SK-N-MC (cell line): ENCODE data around the gene AS3MT.
"Not testable (repeated sequence)": the region's sequence is repeated elsewhere in the genome, so short reads cannot be mapped to it uniquely, and the experiment has no call there.

Experiments used
- DNase-seq: peaks from one replicate; pipeline ENCODE4 v3.0.0-alpha.2; 2011; ENCODE audit warnings: low read depth, low spot score
- H3K27ac ChIP-seq: fragments of 200-600 bp; sonication (generic); 2 replicates; pipeline ENCODE4 v1.5.1; 2016; ENCODE audit warnings: mixed run types
- H3K36me3 ChIP-seq: fragments of 200-600 bp; sonication (generic); 2 replicates; pipeline ENCODE4 v1.6.1; 2017; ENCODE audit warnings: antibody characterized with exemption, low read length, mixed read lengths; ENCODE audit not compliant: insufficient read depth
- H3K4me3 ChIP-seq: fragments of 200-600 bp; sonication (generic); 2 replicates; pipeline ENCODE4 v1.5.1; 2016
- H3K9ac ChIP-seq: fragments of 200-600 bp; sonication (generic); 2 replicates; pipeline ENCODE4 v1.8.0; 2017; ENCODE audit warnings: mixed run types, mixed read lengths; ENCODE audit not compliant: insufficient read length
- H3K9me3 ChIP-seq: fragments of 200-600 bp; sonication (generic); 2 replicates; pipeline ENCODE4 v1.6.1; 2017; ENCODE audit warnings: low read depth, mild to moderate bottlenecking, antibody characterized with exemption, low read length, moderate library complexity, mixed read lengths
- EZH2 ChIP-seq: fragments of 200-600 bp; sonication (generic); IDR thresholded peaks from one replicate; pipeline ENCODE4 v1.6.1; 2017; ENCODE audit warnings: antibody characterized with exemption
- FOXP2 ChIP-seq: optimal IDR thresholded peaks from 2 replicates; pipeline ENCODE3; 2011; ENCODE audit warnings: mild to moderate bottlenecking, moderate library complexity; ENCODE audit not compliant: insufficient read depth; ENCODE audit errors: extremely low read length, control extremely low read depth
- POLR2AphosphoS5 ChIP-seq: IDR thresholded peaks from 2 replicates; pipeline ENCODE4 v1.6.1; 2012; ENCODE audit warnings: mild to moderate bottlenecking, low read depth, low read length, borderline replicate concordance

AS3MT gene

GRCh38 chr10:102850025-102850518 is 19.2 kb upstream of the AS3MT start:
- no peak for DNase-seq
- H3K27ac ChIP-seq, result no peak overlapping the region
- TF ChIP-seq EZH2, result no peak
- no peak for TF ChIP-seq FOXP2
- no peak for TF ChIP-seq POLR2AphosphoS5
- no peak overlapping the region for H3K4me3 ChIP-seq
- H3K9me3 ChIP-seq, result no peaks in the 10 kb centered on the region
- no peaks in the 10 kb centered on the region for H3K36me3 ChIP-seq
- no peak overlapping the region for H3K9ac ChIP-seq

GRCh38 chr10:102853237-102853636 is 16.0 kb upstream of the AS3MT start:
- H3K36me3 ChIP-seq, H3K4me3 ChIP-seq, H3K27ac ChIP-seq, H3K9ac ChIP-seq, DNase-seq, H3K9me3 ChIP-seq: not testable (repeated sequence)

GRCh38 chr10:102855731-102856436 is 13.4 kb upstream of the AS3MT start:
- H3K9me3 ChIP-seq, H3K27ac ChIP-seq, H3K4me3 ChIP-seq: not testable (repeated sequence)

GRCh38 chr10:102856758-102857424 is 12.4 kb upstream of the AS3MT start:
- no peaks in the 10 kb centered on the region for H3K9me3 ChIP-seq
- no peak overlapping the region for H3K9ac ChIP-seq
- H3K4me3 ChIP-seq, result no peak overlapping the region
- DNase-seq, result no peak
- no peaks in the 10 kb centered on the region for H3K36me3 ChIP-seq
- H3K27ac ChIP-seq, result no peak overlapping the region
- TF ChIP-seq EZH2, result no peak
- TF ChIP-seq FOXP2, result no peak
- no peak for TF ChIP-seq POLR2AphosphoS5

More at GRCh38 chr10:102855731-102856436, 13.4 kb upstream of the AS3MT start:
- not testable (repeated sequence) for H3K9ac ChIP-seq, H3K36me3 ChIP-seq
- peak; percentile 20 for DNase-seq

GRCh38 chr10:102859911-102860310 is 9.4 kb upstream of the AS3MT start:
- Histone ChIP-seq H3K27ac (no peak overlapping the region), H3K9me3 (no peaks in the 10 kb centered on the region), H3K36me3 (no peaks in the 10 kb centered on the region), H3K4me3 (no peak overlapping the region), H3K9ac (no peak overlapping the region)
- no peak for TF ChIP-seq POLR2AphosphoS5
- no peak for DNase-seq

GRCh38 chr10:102863660-102864059 is 5.6 kb upstream of the AS3MT start:
- TF ChIP-seq POLR2AphosphoS5 (no peak), EZH2 (no peak), FOXP2 (no peak)
- no peak for DNase-seq
- Histone ChIP-seq H3K9me3 (no peaks in the 10 kb centered on the region), H3K4me3 (no peak overlapping the region), H3K36me3 (no peaks in the 10 kb centered on the region), H3K27ac (no peak overlapping the region), H3K9ac (no peak overlapping the region)

- TF ChIP-seq EZH2 (no peak), FOXP2 (no peak), POLR2AphosphoS5 (no peak)
- no peak overlapping the region for H3K9ac ChIP-seq
These were observed 3.6 kb upstream of the AS3MT start for GRCh38 chr10:102865620-102866019.

GRCh38 chr10:102868911-102869257 is 386 bp upstream of the AS3MT start:
- Histone ChIP-seq H3K9ac (peak overlapping the region; percentile 63), H3K4me3 (peak overlapping the region; percentile 78), H3K36me3 (no peaks in the 10 kb centered on the region), H3K27ac (no peak overlapping the region), H3K9me3 (no peaks in the 10 kb centered on the region)
- no peak for DNase-seq
- TF ChIP-seq POLR2AphosphoS5, result no peak

More at GRCh38 chr10:102865620-102866019, 3.6 kb upstream of the AS3MT start:
- DNase-seq, result no peak
- Histone ChIP-seq H3K36me3 (no peaks in the 10 kb centered on the region), H3K9me3 (no peaks in the 10 kb centered on the region), H3K4me3 (no peak overlapping the region), H3K27ac (no peak overlapping the region)

GRCh38 chr10:102870221-102870620 is 951 bp downstream of the AS3MT start:
- Histone ChIP-seq H3K4me3 (peak overlapping the region; percentile 78; the same call in 1 of the 2 replicates), H3K36me3 (no peaks in the 10 kb centered on the region), H3K27ac (no peak overlapping the region), H3K9ac (no peak overlapping the region), H3K9me3 (no peaks in the 10 kb centered on the region)
- no peak for DNase-seq
- TF ChIP-seq EZH2, result no peak
- no peak for TF ChIP-seq FOXP2
- TF ChIP-seq POLR2AphosphoS5, result no peak
